Ishikawa (cell line): ENCODE data around the gene SLC25A13.

Experiments used
- CEBPB ChIP-seq: IDR thresholded peaks from 2 replicates; pipeline ENCODE4 v1.6.1; 2012
- CREB1 ChIP-seq: IDR thresholded peaks from 2 replicates; pipeline ENCODE4 v1.6.1; 2012; ENCODE audit warnings: low read depth
- EP300 ChIP-seq: IDR thresholded peaks from 2 replicates; pipeline ENCODE4 v1.6.1; 2012; ENCODE audit warnings: borderline replicate concordance
- FOXM1 ChIP-seq: IDR thresholded peaks from 2 replicates; pipeline ENCODE4 v1.6.1; 2012; ENCODE audit warnings: low read depth, borderline replicate concordance
- NFIC ChIP-seq: IDR thresholded peaks from 2 replicates; pipeline ENCODE4 v1.6.1; 2012
- RAD21 ChIP-seq: IDR thresholded peaks from 2 replicates; pipeline ENCODE4 v1.6.1; 2012; ENCODE audit warnings: low read depth
- TAF1 ChIP-seq: IDR thresholded peaks from 2 replicates; pipeline ENCODE4 v1.6.1; 2012; ENCODE audit warnings: low read depth, mild to moderate bottlenecking
- TCF12 ChIP-seq: IDR thresholded peaks from 2 replicates; pipeline ENCODE4 v1.6.1; 2012; ENCODE audit warnings: low read depth
- YY1 ChIP-seq: IDR thresholded peaks from 2 replicates; pipeline ENCODE4 v1.6.1; 2012; ENCODE audit warnings: low read depth
- ZBTB7A ChIP-seq: IDR thresholded peaks from 2 replicates; pipeline ENCODE4 v1.6.1; 2012; ENCODE audit warnings: low read depth
- TF ChIP-seq, protein P1 (sequence below): IDR thresholded peaks from 2 replicates; pipeline ENCODE4 v1.6.1; 2012
- TF ChIP-seq, protein P2 (sequence below): IDR thresholded peaks from 2 replicates; pipeline ENCODE4 v1.6.1; 2012
- TF ChIP-seq, protein P3 (sequence below): IDR thresholded peaks from 2 replicates; pipeline ENCODE4 v1.6.1; 2012; ENCODE audit warnings: low read depth, mild to moderate bottlenecking

DNA sequence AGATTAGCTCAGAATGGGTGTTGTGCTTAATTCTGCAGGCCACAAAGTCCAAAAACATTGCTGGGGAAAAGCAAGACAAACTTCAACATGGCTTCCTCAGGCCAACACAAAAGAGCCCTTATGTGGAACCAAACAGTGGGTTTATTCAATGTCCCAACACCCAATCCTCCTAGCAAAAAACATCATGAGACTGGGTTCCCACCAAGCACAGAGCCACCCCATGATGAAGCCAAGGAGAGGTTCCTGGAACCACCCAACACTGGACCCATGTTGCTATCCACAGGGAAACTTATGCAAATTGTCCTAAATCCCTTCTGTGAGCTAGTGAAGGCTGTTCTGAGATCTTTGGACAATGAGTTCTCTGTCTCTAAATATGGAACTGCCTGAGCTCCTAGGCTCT lies 24.0 kb downstream of the SLC25A13 start:
- TF ChIP-seq TAF1 (no peak), RAD21 (no peak), CEBPB (no peak), NFIC (no peak), EP300 (no peak), ZBTB7A (no peak), TCF12 (no peak), FOXM1 (no peak), YY1 (no peak), CREB1 (no peak)
- TF ChIP-seq, protein P1, sequence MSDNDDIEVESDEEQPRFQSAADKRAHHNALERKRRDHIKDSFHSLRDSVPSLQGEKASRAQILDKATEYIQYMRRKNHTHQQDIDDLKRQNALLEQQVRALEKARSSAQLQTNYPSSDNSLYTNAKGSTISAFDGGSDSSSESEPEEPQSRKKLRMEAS = no peak
- TF ChIP-seq, protein P2, sequence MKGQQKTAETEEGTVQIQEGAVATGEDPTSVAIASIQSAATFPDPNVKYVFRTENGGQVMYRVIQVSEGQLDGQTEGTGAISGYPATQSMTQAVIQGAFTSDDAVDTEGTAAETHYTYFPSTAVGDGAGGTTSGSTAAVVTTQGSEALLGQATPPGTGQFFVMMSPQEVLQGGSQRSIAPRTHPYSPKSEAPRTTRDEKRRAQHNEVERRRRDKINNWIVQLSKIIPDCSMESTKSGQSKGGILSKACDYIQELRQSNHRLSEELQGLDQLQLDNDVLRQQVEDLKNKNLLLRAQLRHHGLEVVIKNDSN = no peak
- TF ChIP-seq, protein P3, sequence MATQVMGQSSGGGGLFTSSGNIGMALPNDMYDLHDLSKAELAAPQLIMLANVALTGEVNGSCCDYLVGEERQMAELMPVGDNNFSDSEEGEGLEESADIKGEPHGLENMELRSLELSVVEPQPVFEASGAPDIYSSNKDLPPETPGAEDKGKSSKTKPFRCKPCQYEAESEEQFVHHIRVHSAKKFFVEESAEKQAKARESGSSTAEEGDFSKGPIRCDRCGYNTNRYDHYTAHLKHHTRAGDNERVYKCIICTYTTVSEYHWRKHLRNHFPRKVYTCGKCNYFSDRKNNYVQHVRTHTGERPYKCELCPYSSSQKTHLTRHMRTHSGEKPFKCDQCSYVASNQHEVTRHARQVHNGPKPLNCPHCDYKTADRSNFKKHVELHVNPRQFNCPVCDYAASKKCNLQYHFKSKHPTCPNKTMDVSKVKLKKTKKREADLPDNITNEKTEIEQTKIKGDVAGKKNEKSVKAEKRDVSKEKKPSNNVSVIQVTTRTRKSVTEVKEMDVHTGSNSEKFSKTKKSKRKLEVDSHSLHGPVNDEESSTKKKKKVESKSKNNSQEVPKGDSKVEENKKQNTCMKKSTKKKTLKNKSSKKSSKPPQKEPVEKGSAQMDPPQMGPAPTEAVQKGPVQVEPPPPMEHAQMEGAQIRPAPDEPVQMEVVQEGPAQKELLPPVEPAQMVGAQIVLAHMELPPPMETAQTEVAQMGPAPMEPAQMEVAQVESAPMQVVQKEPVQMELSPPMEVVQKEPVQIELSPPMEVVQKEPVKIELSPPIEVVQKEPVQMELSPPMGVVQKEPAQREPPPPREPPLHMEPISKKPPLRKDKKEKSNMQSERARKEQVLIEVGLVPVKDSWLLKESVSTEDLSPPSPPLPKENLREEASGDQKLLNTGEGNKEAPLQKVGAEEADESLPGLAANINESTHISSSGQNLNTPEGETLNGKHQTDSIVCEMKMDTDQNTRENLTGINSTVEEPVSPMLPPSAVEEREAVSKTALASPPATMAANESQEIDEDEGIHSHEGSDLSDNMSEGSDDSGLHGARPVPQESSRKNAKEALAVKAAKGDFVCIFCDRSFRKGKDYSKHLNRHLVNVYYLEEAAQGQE = no peak
